Cardiac muscle cell (in vitro differentiated cells and primary cell): ENCODE measurements around the gene CATSPERZ. TPM values are rescaled to one million over a fixed set of nuclear protein-coding genes. Genes with fewer than 3 reads are reported as not detected.
"Not testable (repeated sequence)": the region's sequence is repeated elsewhere in the genome, so short reads cannot be mapped to it uniquely, and the experiment has no call there.

Experiments used
- DNase-seq, 2 donors: peaks; one replicate each; pipeline versions ENCODE4 v3.0.0 to v3.0.0-alpha.2; 2010 to 2017; ENCODE audit warnings: low read depth in 1 of 2, low spot score in 1 of 2
- H3K27ac ChIP-seq: fragments of 200-600 bp; sonication (generic); 2 replicates; pipeline ENCODE4 v1.5.1; 2016
- H3K27me3 ChIP-seq: fragments of 200-600 bp; sonication (generic); 2 replicates; pipeline ENCODE4 v1.6.0; 2016; ENCODE audit warnings: control low read depth
- H3K36me3 ChIP-seq: fragments of 200-600 bp; sonication (generic); 2 replicates; pipeline ENCODE4 v1.5.1; 2016; ENCODE audit warnings: control low read depth
- H3K4me1 ChIP-seq: fragments of 200-600 bp; sonication (generic); 2 replicates; pipeline ENCODE4 v1.8.1; 2017; ENCODE audit warnings: low read depth, mild to moderate bottlenecking, mixed run types
- H3K4me3 ChIP-seq: fragments of 200-600 bp; sonication (generic); 2 replicates; pipeline ENCODE4 v1.5.1; 2016; ENCODE audit warnings: mild to moderate bottlenecking
- H3K9me3 ChIP-seq: fragments of 200-600 bp; sonication (generic); 2 replicates; pipeline ENCODE4 v1.5.1; 2017; ENCODE audit warnings: low read depth, mild to moderate bottlenecking, control low read depth
- polyA plus RNA-seq: library from polyadenylated mRNA; unstranded; fragments of >200 nt; fragmentation: Nextera tagmentation; extraction: Ambion mirVana; gene quantifications from 2 replicates; pipeline ENCODE4 v1.2.1, GENCODE V29; 2016
- total RNA-seq: library from RNA; depleted of rRNA; stranded (reverse); fragments of >200 nt; gene quantifications from 2 replicates; pipeline ENCODE4 v1.2.3, GENCODE V29; 2016
- TF ChIP-seq, protein P1 (sequence below): IDR thresholded peaks from 2 replicates; pipeline ENCODE4 v1.5.1; 2012; ENCODE audit warnings: low read depth, mild to moderate bottlenecking, low read length

The CATSPERZ gene
- total and polyA plus RNA-seq, 2 experiments from 2014 or later, result 0.56 TPM; not detected in 1

DNA sequence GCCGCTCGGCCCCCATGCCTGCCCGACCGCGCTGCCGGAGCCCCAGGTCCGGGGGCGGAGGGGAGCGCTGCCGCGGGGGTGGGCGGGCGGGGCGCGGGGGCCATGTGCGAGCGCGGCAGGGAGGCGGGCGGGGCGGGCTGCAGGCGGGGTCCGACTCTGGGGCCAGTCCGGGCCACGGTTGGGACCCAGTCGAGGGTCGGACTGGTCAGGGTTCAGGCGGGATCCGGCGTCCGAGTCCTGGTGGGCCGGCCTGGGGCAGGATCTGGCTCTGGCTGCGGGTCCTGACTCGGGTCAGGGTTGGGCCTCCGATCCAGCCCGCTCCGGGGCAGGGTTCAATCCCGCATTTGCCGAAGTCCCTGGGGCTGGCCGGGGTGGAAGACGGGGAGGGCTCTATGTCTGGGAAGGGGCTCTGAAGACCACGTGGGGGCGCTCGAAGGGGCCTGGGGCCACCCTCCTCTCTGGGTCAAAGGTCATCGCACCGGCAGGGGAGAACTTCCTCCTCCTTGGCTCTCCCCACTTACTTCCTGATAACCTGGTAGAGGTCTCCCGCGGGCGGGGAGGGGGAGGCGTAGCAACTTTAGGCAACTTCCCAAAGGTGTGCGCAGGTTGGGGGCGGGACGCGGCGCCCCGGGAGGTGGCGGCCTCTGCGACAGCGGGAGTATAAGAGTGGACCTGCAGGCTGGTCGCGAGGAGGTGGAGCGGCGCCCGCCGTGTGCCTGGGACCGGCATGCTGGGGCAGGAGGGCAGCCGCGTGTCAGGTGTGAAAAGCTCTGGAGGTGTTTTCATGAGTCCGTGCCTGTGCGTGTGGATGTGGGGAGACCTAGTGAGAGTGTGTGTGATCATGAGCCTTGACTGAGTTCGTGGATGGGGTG lies 5.8 kb downstream of the CATSPERZ start:
- H3K4me1 ChIP-seq, result peaks cover 11% of the 10 kb centered on the region
- TF ChIP-seq, protein P1, sequence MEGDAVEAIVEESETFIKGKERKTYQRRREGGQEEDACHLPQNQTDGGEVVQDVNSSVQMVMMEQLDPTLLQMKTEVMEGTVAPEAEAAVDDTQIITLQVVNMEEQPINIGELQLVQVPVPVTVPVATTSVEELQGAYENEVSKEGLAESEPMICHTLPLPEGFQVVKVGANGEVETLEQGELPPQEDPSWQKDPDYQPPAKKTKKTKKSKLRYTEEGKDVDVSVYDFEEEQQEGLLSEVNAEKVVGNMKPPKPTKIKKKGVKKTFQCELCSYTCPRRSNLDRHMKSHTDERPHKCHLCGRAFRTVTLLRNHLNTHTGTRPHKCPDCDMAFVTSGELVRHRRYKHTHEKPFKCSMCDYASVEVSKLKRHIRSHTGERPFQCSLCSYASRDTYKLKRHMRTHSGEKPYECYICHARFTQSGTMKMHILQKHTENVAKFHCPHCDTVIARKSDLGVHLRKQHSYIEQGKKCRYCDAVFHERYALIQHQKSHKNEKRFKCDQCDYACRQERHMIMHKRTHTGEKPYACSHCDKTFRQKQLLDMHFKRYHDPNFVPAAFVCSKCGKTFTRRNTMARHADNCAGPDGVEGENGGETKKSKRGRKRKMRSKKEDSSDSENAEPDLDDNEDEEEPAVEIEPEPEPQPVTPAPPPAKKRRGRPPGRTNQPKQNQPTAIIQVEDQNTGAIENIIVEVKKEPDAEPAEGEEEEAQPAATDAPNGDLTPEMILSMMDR, result peak; percentile 27
- peaks cover 11% of the 10 kb centered on the region for H3K27me3 ChIP-seq
- peak overlapping the region; percentile 71 for H3K4me3 ChIP-seq
- H3K36me3 ChIP-seq, result no peaks in the 10 kb centered on the region
- peak overlapping the region; percentile 88 for H3K27ac ChIP-seq
- DNase-seq, result peak; percentile 42 to 64
- H3K9me3 ChIP-seq, result no peaks in the 10 kb centered on the region

DNA sequence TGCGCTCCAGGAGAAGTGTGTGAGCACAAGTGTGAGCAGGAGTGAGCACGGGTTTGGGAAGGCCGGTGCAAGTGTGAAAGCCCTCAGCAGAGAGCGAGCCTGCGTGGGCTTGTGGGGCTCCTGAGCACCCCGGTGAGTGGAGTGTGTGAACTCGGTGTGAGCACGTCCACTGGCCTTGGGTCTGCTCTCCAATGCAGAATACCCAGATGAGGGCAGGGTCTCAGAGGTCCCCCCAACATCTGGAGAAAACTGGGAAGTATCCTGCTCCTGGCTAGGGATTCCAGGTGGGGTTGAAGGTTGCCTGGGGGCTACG lies 6.4 kb downstream of the CATSPERZ start:
- Histone ChIP-seq H3K9me3 (no peaks in the 10 kb centered on the region), H3K27ac (peak overlapping the region; percentile 88)

DNA sequence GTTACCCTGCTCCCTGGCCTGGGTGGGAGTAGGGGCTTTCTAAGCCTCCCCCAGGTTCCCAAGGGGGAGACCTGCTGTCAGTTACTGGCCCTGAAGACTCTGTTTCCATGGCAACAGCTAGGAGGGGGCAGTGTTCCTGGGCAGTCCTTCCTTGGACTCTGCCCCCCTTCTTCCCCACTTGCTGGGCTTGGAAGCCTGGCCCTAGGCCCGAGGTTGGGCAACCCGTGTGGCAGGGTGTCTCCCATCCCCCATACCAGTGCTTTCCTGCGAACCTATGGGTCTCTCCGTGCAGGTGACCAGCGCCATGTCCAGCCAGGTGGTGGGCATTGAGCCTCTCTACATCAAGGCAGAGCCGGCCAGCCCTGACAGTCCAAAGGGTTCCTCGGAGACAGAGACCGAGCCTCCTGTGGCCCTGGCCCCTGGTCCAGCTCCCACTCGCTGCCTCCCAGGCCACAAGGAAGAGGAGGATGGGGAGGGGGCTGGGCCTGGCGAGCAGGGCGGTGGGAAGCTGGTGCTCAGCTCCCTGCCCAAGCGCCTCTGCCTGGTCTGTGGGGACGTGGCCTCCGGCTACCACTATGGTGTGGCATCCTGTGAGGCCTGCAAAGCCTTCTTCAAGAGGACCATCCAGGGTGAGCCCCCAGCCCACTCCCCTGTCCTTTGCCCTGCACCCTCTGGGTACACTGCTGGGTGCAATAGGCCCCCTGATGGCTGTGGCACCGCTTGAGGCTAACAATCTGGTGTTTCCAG lies 6.9 kb downstream of the CATSPERZ start:
- peaks cover 11% of the 10 kb centered on the region for H3K4me1 ChIP-seq
- H3K36me3 ChIP-seq, result no peaks in the 10 kb centered on the region
- DNase-seq, result peak in 1 of 2 donors; percentile 46
- TF ChIP-seq, protein P1, result no peak
- peak overlapping the region; percentile 71 for H3K4me3 ChIP-seq
- H3K27ac ChIP-seq, result peak overlapping the region; percentile 88
- H3K27me3 ChIP-seq, result no peaks in the 10 kb centered on the region
- no peaks in the 10 kb centered on the region for H3K9me3 ChIP-seq

More for the DNA sequence above, 6.4 kb downstream of the CATSPERZ start:
- TF ChIP-seq, protein P1, result no peak
- Histone ChIP-seq H3K36me3 (no peaks in the 10 kb centered on the region), H3K4me1 (peaks cover 11% of the 10 kb centered on the region), H3K27me3 (peaks cover 5% of the 10 kb centered on the region), H3K4me3 (peak overlapping the region; percentile 71)
- DNase-seq, result no peak

DNA sequence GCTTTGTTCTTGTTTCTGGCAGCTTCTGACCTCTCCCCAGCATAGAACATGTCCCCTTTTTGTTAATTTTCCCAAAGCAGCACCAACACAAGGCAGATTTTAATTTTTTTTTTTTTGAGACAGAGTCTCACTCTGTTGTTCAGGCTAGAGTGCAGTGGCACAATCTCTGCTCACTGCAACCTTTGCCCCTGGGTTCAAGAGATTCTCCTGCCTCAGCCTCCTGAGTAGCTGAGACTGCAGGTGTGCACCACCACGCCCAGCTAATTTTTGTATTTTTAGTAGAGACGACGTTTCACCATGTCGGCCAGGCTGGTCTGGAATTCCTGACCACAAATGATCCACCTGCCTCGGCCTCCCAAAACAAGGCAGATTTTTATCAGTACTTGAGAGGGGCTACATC lies 7.6 kb downstream of the CATSPERZ start:
- not testable (repeated sequence) for H3K4me3 ChIP-seq, H3K9me3 ChIP-seq, H3K27ac ChIP-seq, H3K27me3 ChIP-seq, H3K36me3 ChIP-seq, DNase-seq
- peaks cover 11% of the 10 kb centered on the region for H3K4me1 ChIP-seq

DNA sequence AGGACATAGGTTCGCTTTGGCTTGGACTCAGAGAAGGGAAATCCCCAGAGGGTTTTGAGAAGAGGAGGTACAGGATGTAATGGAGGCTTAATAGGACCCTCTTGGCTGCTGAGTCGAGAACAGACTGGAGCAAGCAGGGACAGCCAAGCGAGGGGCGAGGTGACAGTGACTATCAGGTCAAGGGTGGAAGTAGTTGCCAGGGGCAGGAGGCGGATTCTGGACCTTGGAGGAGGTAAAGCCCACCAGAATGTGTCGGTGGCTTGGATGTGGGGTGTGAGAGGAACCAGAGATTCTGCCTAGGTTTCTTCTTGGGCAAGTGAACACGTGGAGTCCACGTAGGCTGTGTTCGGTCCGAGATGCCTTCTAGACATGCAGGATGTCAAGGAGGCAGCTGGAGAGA lies 12.8 kb downstream of the CATSPERZ start:
- DNase-seq, result no peak
- Histone ChIP-seq H3K27ac (no peak overlapping the region), H3K9me3 (no peaks in the 10 kb centered on the region), H3K4me3 (no peak overlapping the region), H3K4me1 (no peaks in the 10 kb centered on the region), H3K27me3 (no peaks in the 10 kb centered on the region), H3K36me3 (peaks cover 5% of the 10 kb centered on the region)
- TF ChIP-seq, protein P1, result no peak
